Adrenal gland (tissue), 12 donors: ENCODE results near the gene MBNL1. TPM values are rescaled to one million over a fixed set of nuclear protein-coding genes. Genes with fewer than 3 reads are reported as not detected.

Experiments used
- DNase-seq, 7 donors: peaks; one replicate each; pipeline ENCODE4 v3.0.0-alpha.2; 2019 to 2020
- H3K27ac ChIP-seq, 5 donors: fragments of 200-600 bp; sonication (generic) in 4 of 5; 1 replicate in 3 of 5; 2 replicates in 2 of 5; pipeline versions ENCODE4 v1.5.1 to v1.8.0; 2016 to 2020; ENCODE audit warnings: mild to moderate bottlenecking in 1 of 5
- H3K27me3 ChIP-seq: fragments of 200-600 bp; 2 replicates; pipeline ENCODE4 v1.8.0; 2021
- H3K36me3 ChIP-seq, 2 donors: fragments of 200-600 bp; replicated peaks in 1 of 2; 1 replicate in 1 of 2; 2 replicates in 1 of 2; pipeline versions ENCODE4 v1.5.1 to v1.8.0; 2018 to 2022
- H3K4me1 ChIP-seq, 2 donors: fragments of 200-600 bp; replicated peaks in 1 of 2; 1 replicate in 1 of 2; 2 replicates in 1 of 2; pipeline versions ENCODE4 v1.5.1 to v1.8.0; 2018 to 2021
- H3K4me3 ChIP-seq, 4 donors: fragments of 200-600 bp; sonication (generic) in 3 of 4; one replicate each; pipeline ENCODE4 v1.5.1; 2016 to 2018
- H3K9me3 ChIP-seq, 3 donors: fragments of 200-600 bp; sonication (generic) in 1 of 3; replicated peaks in 1 of 3; 1 replicate in 2 of 3; 2 replicates in 1 of 3; pipeline versions ENCODE4 v1.5.1 to v1.8.0; 2016 to 2021
- POLR2A ChIP-seq, 2 donors: fragments of 450-650 bp; IDR thresholded peaks; one replicate each; pipeline ENCODE4 v1.6.1; 2017; ENCODE audit warnings: antibody characterized with exemption in 2 of 2, mild to moderate bottlenecking in 2 of 2, moderate library complexity in 1 of 2
- WGBS, 4 donors: extraction: QIAGEN DNeasy Blood & Tissue Kit in 2 of 4; methylation state at CpG; one replicate each; pipeline versions ENCODE4 v1.1.5 to v1.1.7; 2013 to 2017; 5-methylcytosine and 5-hydroxymethylcytosine counted together
- intact Hi-C, 2 donors: fragments of 100-400 bp; cut with DNase I; formaldehyde crosslinking; loops; one replicate each; pipeline versions ENCODE4 v1.14.1 to v1.15.0; 2022 to 2023
- polyA plus RNA-seq, 3 donors: library from polyadenylated mRNA; stranded (reverse); fragments of 200-250 nt in 2 of 3; fragments of 350-450 nt in 1 of 3; fragmentation: Illumina TruSeq in 1 of 3; extraction: RNeasy Lipid Tissue Mini Kit (QIAGEN cat#74804) in 1 of 3; gene quantifications; one replicate each; pipeline ENCODE4 v1.2.3, GENCODE V29; 2013 to 2014
- total RNA-seq, 9 donors: library from RNA; depleted of rRNA in 4 of 9; stranded (reverse); fragments of >200 nt in 4 of 9; fragments of 120-200 nt in 1 of 9; fragmentation: NEBNext Ultra II Directional in 1 of 9; extraction: Animal tissue kit (Norgen Biotek cat#: 25700) in 1 of 9; gene quantifications; one replicate each; pipeline versions ENCODE4 v1.1.0 to v1.2.4, GENCODE V29; 2013 to 2023
- TF ChIP-seq, protein P1 (sequence below), 6 experiments: fragments of 450-650 bp in 4 of 6; fragments of 200-600 bp in 2 of 6; sonication (generic) in 1 of 6; IDR thresholded peaks; 1 replicate in 5 of 6; 2 replicates in 1 of 6; pipeline versions ENCODE4 v1.5.1 to v1.8.0; 2016 to 2021; ENCODE audit warnings: antibody characterized with exemption in 6 of 6, mild to moderate bottlenecking in 2 of 6, moderate library complexity in 1 of 6
- donor health status: healthy with polysubstance abuse.
- donor health status: Bipolar disorder and iron deficiency.
- donor health status: DM: yes; HTN: yes; CAD: no.
- donor health status: DM: no; HTN: no; CAD: no.
- donor health status: DM: no; HTN: no; CAD: no.
- donor health status: DM: yes; HTN: yes; CAD: no.

MBNL1 gene
- total and polyA plus RNA-seq, 12 donors, result 30.6 to 252 (median 122) TPM

DNA sequence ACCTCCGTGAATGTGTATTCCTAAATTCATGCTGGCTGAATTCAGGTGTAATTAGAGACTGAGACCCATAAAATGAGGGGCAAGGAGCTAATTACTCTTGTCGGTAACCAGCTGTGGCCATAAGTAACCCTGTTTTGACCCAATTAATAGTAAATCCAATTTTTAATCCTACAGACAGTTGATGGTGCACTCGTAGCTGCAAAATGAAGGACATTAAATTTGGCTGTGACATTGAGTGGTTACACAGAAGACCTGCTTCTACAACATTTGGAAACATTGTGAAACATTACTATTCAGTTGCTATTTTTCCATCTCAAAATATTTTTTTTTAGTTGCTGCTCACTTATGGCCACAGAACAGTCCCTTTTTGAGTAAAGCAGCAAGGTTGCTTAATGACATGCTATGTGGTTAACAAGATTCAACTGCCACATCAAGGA lies 33.0 kb downstream of the MBNL1 start:
- H3K27ac ChIP-seq, result peak overlapping the region in 4 of 5 donors; percentile 25 to 66 (median 41)
- no peaks in the 10 kb centered on the region for H3K27me3 ChIP-seq
- no peaks in the 10 kb centered on the region for H3K9me3 ChIP-seq
- H3K36me3 ChIP-seq, result no peaks in the 10 kb centered on the region
- no peak for TF ChIP-seq POLR2A (IDR thresholded peaks at IDR 0.05)
- TF ChIP-seq, protein P1, sequence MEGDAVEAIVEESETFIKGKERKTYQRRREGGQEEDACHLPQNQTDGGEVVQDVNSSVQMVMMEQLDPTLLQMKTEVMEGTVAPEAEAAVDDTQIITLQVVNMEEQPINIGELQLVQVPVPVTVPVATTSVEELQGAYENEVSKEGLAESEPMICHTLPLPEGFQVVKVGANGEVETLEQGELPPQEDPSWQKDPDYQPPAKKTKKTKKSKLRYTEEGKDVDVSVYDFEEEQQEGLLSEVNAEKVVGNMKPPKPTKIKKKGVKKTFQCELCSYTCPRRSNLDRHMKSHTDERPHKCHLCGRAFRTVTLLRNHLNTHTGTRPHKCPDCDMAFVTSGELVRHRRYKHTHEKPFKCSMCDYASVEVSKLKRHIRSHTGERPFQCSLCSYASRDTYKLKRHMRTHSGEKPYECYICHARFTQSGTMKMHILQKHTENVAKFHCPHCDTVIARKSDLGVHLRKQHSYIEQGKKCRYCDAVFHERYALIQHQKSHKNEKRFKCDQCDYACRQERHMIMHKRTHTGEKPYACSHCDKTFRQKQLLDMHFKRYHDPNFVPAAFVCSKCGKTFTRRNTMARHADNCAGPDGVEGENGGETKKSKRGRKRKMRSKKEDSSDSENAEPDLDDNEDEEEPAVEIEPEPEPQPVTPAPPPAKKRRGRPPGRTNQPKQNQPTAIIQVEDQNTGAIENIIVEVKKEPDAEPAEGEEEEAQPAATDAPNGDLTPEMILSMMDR (IDR thresholded peaks at IDR 0.05), result no peak
- H3K4me1 ChIP-seq, result peaks cover 37 to 95% of the 10 kb centered on the region in 2 donors
- intact Hi-C loops, result no loop called here
- peak overlapping the region in 1 of 4 donors; percentile 32 for H3K4me3 ChIP-seq
- WGBS, 4 donors, result 32 to 44% (median 38%) methylated on average over 3 of the region's 3 CpGs
- DNase-seq, result no peak

- no peaks in the 10 kb centered on the region for H3K36me3 ChIP-seq
- peak overlapping the region in 4 of 5 donors; percentile 39 to 66 (median 48) for H3K27ac ChIP-seq
- no peaks in the 10 kb centered on the region for H3K9me3 ChIP-seq
- H3K27me3 ChIP-seq, result no peaks in the 10 kb centered on the region
- intact Hi-C loops, result no loop called here
- TF ChIP-seq POLR2A (IDR thresholded peaks at IDR 0.05), result no peak
- TF ChIP-seq, protein P1 (IDR thresholded peaks at IDR 0.05), result no peak
- H3K4me3 ChIP-seq, result peak overlapping the region in 1 of 4 donors; percentile 32
- DNase-seq, result peak; percentile 42 to 73 (median 62)
- 18 to 27% (median 21%) methylated on average over 4 of the region's 4 CpGs for WGBS, 4 donors
- peaks cover 35 to 96% of the 10 kb centered on the region in 2 donors for H3K4me1 ChIP-seq
Observed at GRCh38 chr3:152302521-152303021, 33.8 kb downstream of the MBNL1 start.

DNA sequence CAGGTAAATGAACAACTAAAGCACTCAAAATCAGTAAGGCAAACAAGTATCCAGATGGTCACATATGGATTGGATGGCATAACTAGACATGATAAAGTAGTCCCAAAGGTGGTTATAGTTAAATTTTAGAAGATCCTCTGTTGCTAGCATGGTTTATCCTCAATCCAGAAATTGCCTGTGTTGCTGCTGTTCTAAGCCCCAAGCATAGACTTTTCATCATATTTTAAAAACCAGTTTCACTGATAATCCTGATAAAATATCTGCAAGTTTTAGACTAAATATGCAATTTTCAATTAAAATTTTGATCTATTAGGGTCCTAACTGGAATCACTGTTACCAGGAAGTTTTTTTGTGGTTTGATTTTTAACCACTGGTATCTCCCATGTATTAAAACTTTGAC lies 35.4 kb downstream of the MBNL1 start:
- no peaks in the 10 kb centered on the region for H3K9me3 ChIP-seq
- H3K27ac ChIP-seq, result no peak overlapping the region
- TF ChIP-seq, protein P1 (IDR thresholded peaks at IDR 0.05), result no peak
- no peak for TF ChIP-seq POLR2A (IDR thresholded peaks at IDR 0.05)
- H3K36me3 ChIP-seq, result no peaks in the 10 kb centered on the region
- H3K4me1 ChIP-seq, result peaks cover 26 to 96% of the 10 kb centered on the region in 2 donors
- no peaks in the 10 kb centered on the region for H3K27me3 ChIP-seq
- intact Hi-C loops, result no loop called here
- H3K4me3 ChIP-seq, result no peak overlapping the region
- no peak for DNase-seq

DNA sequence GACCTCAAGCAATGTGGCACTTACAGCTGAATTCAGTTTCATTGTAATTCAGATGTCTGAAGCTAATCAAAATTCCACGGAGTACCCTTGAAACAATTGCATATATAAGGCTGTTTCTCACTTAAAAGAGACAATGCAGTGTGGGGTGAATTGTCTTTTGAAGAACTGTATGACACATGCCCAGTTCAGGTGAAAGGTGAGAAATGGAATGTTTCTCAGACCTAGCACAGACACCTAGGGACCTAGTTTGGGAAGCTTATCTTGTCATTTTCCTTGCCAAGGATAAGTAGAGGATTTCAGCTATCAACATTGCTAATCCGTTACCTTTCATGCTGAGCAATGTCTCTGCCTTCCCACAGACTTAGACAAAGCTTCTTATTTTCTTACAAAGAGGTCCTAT lies 36.3 kb downstream of the MBNL1 start:
- 36 to 65% (median 55%) methylated on average over 2 of the region's 2 CpGs for WGBS, 4 donors
- DNase-seq, result no peak
- TF ChIP-seq, protein P1 (IDR thresholded peaks at IDR 0.05), result no peak
- no peak for TF ChIP-seq POLR2A (IDR thresholded peaks at IDR 0.05)
- Histone ChIP-seq H3K9me3 (no peaks in the 10 kb centered on the region), H3K36me3 (no peaks in the 10 kb centered on the region), H3K27me3 (no peaks in the 10 kb centered on the region), H3K27ac (no peak overlapping the region), H3K4me1 (peaks cover 18 to 94% of the 10 kb centered on the region in 2 donors), H3K4me3 (no peak overlapping the region)
- intact Hi-C loops, result no loop called here
